Stimulated activated CD8-positive, alpha-beta memory T cell treated with anti-CD3 and anti-CD28 coated beads, Interleukin-2, amount 100 ng/mL, for 1 hour (primary cell): ENCODE measurements around the gene CUL2.
"Not testable (repeated sequence)": the region's sequence is repeated elsewhere in the genome, so short reads cannot be mapped to it uniquely, and the experiment has no call there.

Source experiments
- DNase-seq, 2 donors: peaks; one replicate each; pipeline ENCODE4 v3.0.0-alpha.2; 2020; ENCODE audit warnings: low read depth in 2 of 2

The CUL2 gene

DNA sequence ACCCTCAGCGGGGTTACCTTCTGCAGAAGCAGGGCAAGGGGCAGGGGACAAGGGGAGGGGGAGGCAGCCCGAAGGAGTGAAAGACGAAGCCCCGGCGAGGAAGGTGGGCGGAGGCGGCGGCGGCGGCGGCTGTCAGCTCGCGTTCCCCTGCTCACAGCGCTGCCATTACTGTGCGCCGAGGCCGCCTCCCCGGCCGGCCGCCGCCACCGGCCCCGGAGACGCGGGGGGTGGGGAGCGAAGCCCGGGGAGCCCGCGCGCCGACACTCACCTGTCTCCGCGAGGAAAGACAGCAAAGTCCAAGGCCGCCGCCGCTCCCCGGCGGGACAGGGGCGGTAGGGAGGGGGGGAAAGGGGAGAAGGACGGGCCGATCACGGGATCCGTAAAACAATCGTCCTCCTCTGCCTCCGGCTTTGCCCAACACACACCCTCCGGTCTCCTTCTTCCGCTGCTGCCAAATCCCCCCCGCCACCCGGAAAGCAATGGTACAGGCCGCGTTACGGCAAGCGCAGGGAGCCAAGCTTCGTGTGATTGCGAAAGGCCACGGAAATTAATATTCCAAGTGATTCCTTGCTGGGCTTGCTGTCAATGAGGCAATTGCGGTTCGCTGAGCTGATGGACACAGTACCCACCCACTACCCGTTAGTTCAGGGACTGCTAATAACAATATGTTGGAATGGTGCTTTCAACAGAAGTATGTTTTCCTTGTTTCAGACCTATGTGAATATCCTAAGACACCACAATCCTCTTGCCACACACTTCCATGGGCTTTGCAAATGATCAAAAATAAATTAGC is at the start of gene CUL2:
Gene CUL2 (minus strand): TSS at position 180 of the 793 bp plus-strand sequence. CDS start 19,024 bp downstream, outside the sequence.
- peak; percentile 78 to 85 for DNase-seq

DNA sequence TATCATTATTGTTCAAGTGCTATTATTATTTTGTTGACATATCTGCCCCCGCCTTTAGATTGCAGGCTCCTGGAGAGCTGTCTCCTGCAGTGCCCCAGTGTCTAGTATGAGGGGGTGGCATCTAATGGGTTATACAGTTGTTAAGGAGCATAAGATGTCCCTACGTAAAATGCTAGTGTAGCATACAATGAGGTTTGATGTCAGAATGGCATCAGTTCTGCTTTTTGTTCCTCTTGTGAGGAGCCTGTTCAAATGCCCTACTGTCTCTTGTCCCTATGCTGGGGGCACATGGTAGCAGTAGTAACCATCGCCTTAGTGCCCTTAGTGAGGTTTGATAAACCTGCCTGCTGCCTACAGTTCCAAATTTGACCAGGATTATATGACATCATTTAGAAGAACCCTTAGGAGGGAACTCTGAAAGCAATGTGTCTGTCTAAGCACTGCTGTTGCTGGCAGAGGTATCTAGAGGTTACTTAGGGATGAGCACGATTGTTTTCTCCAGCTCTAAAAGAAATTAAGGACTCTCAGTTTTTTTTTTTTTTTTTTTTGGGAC is 46.2 kb upstream of the CUL2 start:
- no peak for DNase-seq

DNA sequence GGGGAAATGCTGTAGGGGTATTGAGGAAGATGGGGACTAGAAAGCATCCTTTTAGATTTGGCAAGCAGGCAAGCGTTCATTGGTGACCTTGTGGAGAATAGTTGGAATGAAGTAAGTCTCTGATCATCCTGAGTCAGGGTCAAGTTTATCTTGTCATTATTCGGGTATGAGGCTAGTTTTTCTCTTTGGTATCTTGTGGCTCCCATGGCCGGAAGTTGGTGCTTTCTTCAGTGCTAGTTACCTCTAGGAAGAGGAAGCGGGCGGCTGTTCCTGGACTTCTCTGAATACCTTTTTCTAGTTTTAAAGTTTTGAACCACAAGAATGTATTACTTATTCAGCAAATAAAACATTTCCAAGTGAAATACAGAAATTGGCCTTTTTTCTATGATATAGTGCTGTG is 45.7 kb upstream of the CUL2 start:
- DNase-seq: no peak

DNA sequence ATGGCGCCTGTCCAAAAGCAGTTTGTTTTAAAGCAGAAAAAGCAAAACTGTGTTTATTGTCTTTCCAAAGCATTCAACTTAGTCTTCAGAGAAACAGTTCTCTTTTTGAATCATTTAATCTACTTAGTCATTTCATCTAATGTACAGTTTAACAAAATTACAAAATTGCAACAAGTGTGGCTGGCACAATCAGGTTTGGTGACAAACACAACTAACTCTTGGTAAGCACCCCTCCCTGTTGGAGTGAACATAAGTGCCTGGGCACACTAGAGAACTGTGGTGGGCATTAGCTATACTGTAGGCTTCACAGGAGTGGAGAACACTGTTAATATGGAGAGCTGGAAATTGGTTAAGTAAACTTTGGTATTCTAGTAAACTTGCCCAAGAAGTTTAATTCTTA is 43.4 kb upstream of the CUL2 start:
- DNase-seq: no peak

DNA sequence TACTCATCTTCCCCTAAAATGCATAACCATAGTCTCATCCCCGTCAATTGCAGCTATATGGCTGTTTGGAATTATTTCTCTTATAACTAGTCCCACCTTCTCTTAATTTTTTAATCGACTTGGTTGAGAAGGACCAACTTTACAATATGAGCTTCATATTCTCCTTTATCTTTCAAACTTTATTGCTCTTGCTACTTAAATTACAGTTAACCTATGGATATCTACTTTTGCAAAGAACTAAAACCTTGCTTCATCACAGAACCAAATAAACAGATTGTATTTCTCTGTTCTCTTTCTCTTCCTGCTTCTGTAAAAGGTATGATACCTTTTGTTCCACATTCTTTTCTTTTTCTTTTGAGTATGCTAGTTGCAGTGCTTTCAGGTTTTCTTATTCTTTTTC is 42.6 kb upstream of the CUL2 start:
- DNase-seq: no peak

DNA sequence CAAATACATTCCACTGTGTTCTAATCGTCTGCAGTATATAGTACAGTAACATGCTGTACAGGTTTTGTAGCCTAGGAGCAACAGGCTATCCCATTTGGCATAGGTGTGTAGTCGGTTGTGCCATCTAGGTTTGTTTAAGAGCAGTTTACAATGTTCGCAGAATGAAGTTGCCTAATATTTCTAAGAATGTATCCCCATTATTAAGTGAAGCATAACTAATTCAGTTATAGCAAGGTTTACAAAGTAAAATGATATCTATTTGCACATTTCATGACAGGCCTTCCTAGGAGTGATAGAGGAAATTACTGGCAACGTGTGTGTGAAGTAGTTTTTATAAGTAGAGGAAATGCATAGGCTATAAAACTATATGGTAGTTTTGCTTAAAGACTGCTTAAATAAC is 40.5 kb upstream of the CUL2 start:
- no peak for DNase-seq

DNA sequence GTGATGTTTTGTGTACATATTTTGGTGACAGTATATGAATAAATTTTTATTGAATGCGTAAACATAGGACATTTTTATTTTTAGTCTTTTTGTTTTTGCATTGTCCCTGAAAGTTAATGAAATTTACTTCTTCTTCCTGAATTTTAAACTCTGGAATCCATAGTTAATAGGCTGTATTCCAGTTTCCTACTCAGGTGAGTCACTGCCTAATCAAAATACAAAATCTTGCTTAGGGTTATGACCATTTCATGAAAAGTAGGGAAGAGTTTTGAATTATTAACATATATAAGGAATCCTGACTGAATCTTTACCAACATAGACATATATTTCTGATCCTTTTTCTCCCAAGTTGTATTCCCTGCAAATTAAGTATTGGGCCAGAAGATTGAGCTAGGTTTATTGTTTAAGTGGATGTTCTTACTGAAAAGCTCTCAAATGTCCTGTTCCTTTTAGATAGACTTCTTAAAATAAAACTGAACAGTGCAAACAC is 39.1 kb upstream of the CUL2 start:
- DNase-seq: no peak

DNA sequence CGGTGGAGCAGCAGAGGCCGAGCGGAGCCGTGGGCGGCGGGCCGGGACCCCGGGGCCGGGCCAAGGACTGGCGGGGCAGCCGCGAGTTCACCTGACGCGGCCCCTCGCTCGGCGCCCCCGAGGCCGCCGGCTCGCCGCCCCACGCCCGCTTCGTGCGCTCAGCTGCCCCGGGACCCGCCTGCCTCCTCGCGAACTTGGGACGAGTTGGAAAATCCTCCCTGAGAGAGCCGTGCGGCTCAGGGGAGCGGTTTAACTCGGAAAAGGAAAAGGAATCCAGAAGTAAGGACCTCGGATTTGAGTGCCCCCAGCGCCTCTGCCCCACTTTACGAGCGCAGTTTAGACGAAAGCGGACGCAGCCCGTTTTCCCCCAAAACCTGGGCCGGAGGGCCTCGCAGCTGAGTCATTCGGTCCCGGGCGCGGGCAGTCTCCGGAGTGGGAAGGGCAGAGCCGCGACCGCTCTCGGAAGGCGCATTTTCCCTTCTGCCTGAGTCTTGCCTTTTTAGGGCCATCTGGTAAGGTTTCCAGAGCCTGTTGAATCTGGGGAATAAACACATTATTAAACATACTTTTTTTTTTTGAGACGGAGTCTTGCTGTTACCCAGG is 37.2 kb upstream of the CUL2 start:
- DNase-seq: peak; percentile 31 to 48

DNA sequence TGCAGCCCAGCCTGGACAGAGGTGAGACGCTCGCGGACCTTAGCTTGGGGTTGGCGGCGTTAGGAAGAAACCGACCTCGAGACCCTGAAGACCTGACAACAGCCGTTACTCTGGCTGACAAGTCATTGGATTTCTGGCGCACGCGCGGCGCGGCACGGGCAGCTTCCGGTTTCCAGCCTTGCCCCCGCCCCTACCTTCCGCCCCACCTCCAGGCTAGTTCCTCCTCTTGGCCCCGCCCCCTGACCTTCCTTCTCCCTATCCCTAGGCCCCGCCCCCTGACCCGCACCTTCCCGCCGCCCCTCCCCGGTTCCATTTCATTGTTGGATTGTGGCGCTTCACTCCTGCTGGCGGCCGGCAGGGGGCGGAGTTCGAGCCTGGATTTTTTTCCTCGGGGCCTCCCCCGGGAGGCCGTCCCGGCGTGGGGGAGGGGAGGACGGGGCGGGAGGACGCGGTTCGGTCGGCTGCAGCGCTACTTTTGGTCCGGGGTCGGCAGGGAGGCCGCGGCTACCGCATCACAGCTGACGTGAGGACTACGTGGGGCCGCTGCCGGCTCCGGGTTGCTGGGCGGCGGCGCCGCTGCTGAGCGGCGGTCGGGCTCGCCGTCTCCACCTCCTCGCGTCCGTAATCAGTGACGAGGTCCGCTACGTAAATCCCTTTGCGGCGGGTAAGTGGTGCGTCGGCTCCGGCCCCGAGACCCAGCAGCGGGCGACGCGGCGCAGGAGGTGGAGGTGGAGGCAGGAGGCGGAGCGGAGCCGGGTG is 36.6 kb upstream of the CUL2 start, which contains the start of gene CREM:
Gene CREM (plus strand): TSS at position 317 of the 759 bp plus-strand sequence. CDS start 10,990 bp downstream, outside the sequence.
- DNase-seq: peak; percentile 99 to 100

DNA sequence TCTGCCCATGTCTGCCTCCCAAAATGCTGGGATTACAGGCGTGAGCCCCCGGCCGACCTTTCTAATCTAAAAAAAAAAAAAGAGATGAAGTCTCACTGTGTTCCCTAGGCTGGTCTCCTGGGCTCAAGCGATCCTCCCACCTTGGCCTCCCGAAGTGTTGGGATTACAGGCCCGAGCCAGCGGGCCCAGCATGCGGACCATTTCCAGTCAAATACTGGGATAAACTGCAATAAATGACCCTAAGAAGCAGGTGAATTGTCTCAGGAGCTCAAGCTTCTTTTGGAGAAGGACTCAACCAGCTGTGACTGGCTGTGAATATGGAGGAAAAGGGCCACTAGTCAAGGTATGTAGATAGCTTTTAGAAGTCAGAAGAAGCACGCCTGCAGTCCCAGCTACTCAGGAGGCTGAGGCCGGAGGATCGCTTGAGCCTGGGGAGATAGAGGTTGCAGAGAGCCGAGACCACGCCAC is 36.0 kb upstream of the CUL2 start:
- DNase-seq: no peak

DNA sequence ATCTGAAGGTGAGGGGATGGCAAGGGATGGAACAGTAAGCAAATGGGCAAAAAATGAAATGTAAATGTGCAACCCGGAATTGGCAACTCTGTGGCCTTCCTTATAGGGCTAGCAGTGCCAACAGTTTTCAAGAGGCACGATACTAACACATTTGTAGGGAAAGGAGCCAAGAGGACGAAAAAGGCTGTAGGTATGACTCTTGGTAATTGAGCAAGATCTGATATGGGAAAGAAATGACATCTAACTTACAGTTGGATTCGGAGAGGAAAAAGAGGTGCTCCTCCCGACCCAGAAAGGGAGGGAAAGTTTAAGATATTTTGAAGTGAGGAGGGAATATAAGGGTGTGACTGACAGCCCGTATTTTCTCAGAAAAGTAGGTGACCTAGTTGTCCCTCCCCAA is 34.4 kb upstream of the CUL2 start:
- DNase-seq: no peak

DNA sequence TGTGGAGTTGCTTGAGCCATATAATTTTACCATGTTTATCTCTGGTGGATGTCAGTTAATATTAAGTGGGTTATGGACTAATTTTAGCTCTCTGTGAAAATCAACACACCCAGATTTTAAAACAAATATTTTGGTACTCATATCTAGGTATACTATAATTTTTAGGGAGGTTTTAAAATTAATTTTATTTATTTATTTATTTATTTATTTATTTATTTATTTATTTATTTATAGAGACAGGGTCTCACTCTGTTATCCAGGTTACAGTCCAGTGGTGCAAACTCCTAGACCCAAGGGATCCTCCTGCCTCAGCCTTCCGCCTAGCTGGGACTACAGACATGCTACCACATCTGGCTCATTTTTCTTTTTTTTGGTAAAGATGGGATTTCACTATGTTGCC is 29.2 kb upstream of the CUL2 start:
- no peak for DNase-seq

DNA sequence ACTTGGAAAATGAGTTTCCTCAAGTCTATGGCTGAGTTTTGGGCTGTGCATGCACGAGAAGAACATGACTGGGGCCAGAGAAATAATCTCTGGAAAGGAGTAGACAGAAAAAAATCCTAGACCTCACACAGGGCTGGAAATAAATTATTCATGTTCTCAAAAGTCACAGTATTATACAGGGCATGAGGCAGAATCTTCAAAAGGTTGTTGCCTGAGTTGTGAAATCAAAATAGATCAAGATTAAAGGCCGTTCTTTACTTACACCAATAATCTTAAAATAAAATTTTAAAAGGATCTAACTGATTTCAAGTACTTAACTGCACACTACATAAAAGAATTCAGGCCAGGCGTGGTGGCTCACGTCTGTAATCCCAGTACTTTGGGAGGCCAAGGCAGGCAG is 22.4 kb upstream of the CUL2 start:
- DNase-seq: no peak

DNA sequence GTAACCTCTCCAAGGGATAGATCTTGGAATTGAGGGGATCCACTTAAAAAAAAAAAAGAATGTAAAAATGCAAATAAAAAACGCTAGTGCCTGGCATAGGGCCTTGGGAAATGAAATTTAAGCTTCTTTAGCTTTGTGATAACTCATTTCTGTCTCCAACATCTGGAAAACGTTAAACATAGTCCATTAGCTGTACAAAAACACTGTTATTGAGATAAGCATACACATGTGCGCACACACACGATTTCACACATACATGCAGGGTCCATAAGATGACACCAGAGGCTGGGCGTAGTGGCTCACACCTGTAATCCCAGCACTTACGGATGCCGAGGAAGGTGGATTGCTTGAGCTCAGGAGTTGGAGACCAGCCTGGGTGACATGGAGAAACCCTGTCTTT is 13.7 kb upstream of the CUL2 start:
- no peak for DNase-seq

DNA sequence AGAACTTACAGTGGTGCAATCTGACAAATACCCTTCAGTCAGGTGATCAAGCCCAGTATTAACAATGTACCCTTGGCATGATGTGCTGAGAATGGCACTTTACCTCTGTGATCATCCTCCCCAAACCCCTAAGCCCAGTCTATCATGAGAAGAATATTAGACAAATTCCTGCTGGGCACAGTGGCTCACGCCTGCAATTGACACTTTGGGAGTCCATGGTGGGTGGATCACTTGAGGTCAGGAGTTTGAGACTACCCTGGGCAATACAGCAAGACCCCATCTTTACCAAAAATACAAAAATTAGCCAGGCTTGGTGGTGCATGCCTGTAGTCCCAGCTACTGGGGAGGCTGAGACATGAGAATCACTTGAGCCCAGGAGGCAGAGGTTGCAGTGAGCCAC is 7.4 kb upstream of the CUL2 start:
- DNase-seq: no peak

DNA sequence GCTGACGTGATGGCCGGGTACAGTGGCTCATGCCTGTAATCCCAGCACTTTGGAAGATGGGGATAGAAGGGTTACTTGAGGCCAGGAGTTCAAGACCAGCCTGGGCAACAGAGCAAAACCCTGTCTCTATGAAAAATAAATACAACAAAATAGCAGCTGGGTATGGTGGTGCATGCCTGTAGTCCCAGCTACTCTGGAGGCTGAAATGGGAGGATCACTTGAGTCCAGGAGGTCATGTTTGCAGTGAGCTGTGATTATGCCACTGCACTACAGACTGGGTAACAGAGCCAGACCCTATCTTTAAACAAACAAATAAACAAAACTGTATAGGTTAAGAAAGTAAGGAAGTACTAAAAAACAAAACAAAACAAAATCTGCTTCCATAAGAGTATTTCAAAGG is 6.2 kb upstream of the CUL2 start:
- DNase-seq: no peak

DNA sequence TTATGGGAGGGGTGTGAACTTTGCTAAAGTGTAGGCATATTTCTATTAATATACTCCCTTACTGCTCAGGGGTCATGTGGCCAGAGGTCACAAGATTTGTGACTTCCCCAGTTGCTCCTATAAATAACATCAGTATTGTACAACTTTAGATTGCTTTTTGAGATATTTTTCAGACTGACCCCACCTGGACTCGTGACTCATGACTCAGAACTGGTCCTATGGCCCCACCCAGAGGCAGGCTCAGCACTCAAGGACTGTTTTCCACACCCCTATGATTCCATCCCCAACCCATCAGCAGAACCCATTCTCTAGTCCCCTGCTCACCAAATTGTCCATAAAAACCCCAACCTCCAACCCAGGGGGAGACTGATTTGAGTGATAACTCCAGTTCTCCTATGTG is 2.7 kb upstream of the CUL2 start:
- no peak for DNase-seq

DNA sequence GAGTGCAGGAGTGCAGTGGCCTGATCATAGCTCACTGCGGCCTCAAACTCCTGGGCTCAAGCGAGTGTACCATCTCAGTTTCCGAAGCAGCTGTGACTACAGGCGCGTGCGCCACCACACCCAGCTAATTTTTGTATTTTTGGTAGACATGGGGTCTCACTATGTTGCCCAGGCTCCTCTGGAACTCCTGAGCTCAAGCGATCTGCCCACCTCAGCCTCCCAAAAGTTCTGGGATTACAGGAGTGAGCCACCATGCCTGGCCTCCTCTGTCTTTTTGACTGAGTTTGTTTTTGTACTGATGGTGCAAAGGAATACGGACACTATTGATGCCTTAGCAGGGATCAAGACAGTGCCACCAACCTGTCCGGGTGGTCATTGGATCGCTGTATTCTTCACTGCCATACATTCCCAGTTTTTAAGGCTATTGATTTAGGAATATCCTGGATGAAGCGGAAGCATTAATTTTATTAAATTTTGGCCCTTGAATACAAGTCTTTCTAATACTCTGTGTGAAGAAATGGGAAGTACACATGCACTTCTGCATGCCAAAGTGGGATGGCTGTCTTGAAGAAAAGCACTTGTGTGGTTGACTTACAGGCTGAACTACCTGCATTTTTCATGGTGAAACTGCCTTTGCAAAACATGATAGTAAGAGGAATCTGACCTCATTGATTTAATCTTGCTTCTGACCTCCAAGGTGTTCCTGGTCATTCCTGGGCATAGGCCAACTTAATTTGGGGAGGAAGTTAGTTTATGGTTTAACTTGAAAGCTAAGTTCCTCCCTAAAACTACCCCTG is 2.1 kb upstream of the CUL2 start:
- DNase-seq: no peak

DNA sequence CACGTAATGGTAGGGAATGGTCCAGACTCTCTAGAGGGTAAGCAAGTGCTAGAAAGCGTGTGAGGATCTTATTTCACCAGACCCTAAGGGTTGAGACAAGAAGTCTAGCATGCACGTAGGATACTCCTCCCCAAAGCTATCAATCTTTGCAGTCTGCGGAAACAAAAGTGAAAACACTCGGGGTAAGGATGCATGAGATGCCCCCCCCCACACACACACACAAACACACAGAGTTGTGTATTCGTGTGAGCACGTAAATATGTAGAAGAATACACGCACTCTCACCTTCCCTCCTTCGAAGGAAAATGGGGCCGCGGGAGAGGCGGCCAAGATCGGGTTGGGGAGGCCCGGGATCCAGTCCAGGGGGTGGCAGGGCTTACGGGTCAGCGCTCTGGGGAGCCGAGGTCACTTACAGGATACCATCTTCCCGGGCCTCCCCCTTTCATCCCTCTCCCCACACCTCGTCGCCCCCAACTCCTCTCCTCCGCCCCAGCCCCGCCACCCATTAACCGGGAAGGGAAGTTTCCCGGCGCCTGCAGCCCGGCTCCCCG is 455 bp downstream of the CUL2 start:
- no peak for DNase-seq

DNA sequence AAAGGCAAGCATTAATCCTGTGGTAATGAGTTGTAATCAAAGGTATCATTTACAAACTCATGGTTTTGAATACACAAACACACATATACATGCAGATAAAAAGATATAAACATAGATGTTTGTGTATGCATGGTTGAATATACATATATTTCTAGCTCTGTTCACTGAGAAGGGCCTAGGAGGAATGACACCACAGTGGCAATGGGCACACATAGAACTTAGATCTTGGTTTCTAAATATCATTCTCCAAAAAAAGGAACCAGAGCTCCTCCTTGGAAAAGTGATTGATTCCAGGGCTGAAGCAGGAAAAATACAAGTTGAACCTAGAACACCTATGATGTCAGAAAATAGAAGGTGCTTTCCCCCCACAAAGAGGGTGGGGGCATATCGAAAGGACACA is 6.9 kb downstream of the CUL2 start:
- no peak for DNase-seq

DNA sequence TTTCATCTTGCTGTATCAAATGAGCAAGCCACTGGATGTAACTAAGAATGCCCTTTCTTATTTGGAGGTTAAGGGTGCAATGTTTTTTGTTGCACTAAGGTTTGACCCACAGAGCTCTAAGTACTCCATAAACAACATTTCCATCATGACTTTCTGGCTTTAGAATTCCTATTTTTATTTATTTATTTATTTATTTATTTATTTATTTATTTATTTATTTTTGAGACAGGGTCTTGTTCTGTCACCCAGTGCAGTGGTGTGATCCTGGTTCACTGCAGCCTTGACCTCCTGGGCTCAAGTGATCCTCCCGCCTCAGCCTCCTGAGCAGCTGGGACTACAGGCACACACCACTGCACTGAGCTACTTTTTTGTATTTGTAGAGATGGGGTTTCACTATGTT is 9.9 kb downstream of the CUL2 start:
- DNase-seq: not testable (repeated sequence)
